Loucy (cell line): ENCODE data around the gene PRTFDC1.

ENCODE experiments used
- H2AFZ ChIP-seq: fragments of 200-600 bp; sonication (generic); 2 replicates; pipeline ENCODE4 v1.6.0; 2016; ENCODE audit warnings: antibody characterized with exemption, mild to moderate bottlenecking, low read length, moderate library complexity
- H3F3A ChIP-seq: fragments of 200-600 bp; 2 replicates; pipeline ENCODE4 v1.6.0; 2016; ENCODE audit warnings: antibody characterized with exemption, low read depth, mild to moderate bottlenecking
- H3K27me3 ChIP-seq: fragments of 200-600 bp; sonication (generic); 2 replicates; pipeline ENCODE4 v1.6.1; 2014; ENCODE audit warnings: low read length, mild to moderate bottlenecking; ENCODE audit not compliant: insufficient read depth, poor library complexity, severe bottlenecking
- H3K36me3 ChIP-seq: fragments of 200-600 bp; sonication (generic); 2 replicates; pipeline ENCODE4 v1.6.1; 2016; ENCODE audit warnings: low read length; ENCODE audit not compliant: insufficient read depth
- H3K4me1 ChIP-seq: fragments of 200-600 bp; sonication (generic); 2 replicates; pipeline ENCODE4 v1.5.1; 2014; ENCODE audit warnings: low read length, mild to moderate bottlenecking; ENCODE audit not compliant: insufficient read depth, poor library complexity, severe bottlenecking
- H3K4me2 ChIP-seq: fragments of 200-600 bp; sonication (generic); 2 replicates; pipeline ENCODE4 v1.6.0; 2014; ENCODE audit warnings: antibody characterized with exemption, low read length, low read depth, mild to moderate bottlenecking; ENCODE audit not compliant: poor library complexity, severe bottlenecking
- H3K4me3 ChIP-seq: fragments of 200-600 bp; sonication (generic); 2 replicates; pipeline ENCODE4 v1.5.1; 2014; ENCODE audit warnings: low read length, mild to moderate bottlenecking, mixed read lengths; ENCODE audit not compliant: poor library complexity, severe bottlenecking
- H3K79me2 ChIP-seq: fragments of 200-600 bp; sonication (generic); 2 replicates; pipeline ENCODE4 v1.6.1; 2014; ENCODE audit warnings: low read length; ENCODE audit not compliant: insufficient read depth
- H3K9ac ChIP-seq: fragments of 200-600 bp; sonication (generic); 2 replicates; pipeline ENCODE4 v1.6.0; 2014; ENCODE audit warnings: mild to moderate bottlenecking, low read depth, low read length, moderate library complexity; ENCODE audit not compliant: poor library complexity, severe bottlenecking
- H3K9me2 ChIP-seq: fragments of 200-600 bp; sonication (generic); replicated peaks from 2 replicates; pipeline ENCODE4 v1.6.1; 2016; ENCODE audit warnings: low read depth, low read length, mixed read lengths
- H3K9me3 ChIP-seq: fragments of 200-600 bp; sonication (generic); 2 replicates; pipeline ENCODE4 v1.6.1; 2014; ENCODE audit warnings: mild to moderate bottlenecking, antibody characterized with exemption, low read length, low read depth; ENCODE audit not compliant: insufficient read depth
- H4K20me1 ChIP-seq: fragments of 200-600 bp; sonication (generic); 2 replicates; pipeline ENCODE4 v1.6.0; 2014; ENCODE audit warnings: antibody characterized with exemption, low read length, mild to moderate bottlenecking; ENCODE audit not compliant: insufficient read depth, poor library complexity, severe bottlenecking
- CTCF ChIP-seq: fragments of 200-600 bp; sonication (generic); conservative IDR thresholded peaks from 2 replicates; pipeline ENCODE4 v1.5.1; 2014; ENCODE audit warnings: mild to moderate bottlenecking, antibody characterized with exemption, low read length
- EZH2phosphoT487 ChIP-seq: fragments of 200-600 bp; IDR thresholded peaks from 2 replicates; pipeline ENCODE4 v1.6.1; 2018; ENCODE audit warnings: antibody characterized with exemption, mild to moderate bottlenecking, moderate library complexity, borderline replicate concordance

PRTFDC1 gene

GRCh38 chr10:24952143-24952706, at the start of gene PRTFDC1:
TSS of gene PRTFDC1 (minus strand) at chr10:24952606. CDS start at chr10:24952575, 31 bp downstream.
- Histone ChIP-seq H3K4me1 (peaks cover 8% of the 10 kb centered on the region), H3F3A (no peaks in the 10 kb centered on the region), H3K9me3 (no peaks in the 10 kb centered on the region), H3K9ac (peak within 1 kb of the TSS; percentile 59), H3K4me2 (peak within 1 kb of the TSS; percentile 87), H3K36me3 (no peaks in the 10 kb centered on the region), H2AFZ (peak within 1 kb of the TSS; percentile 96), H3K4me3 (peak within 1 kb of the TSS; percentile 72), H3K9me2 (no peaks in the 10 kb centered on the region), H3K79me2 (no peaks in the 10 kb centered on the region), H4K20me1 (no peaks in the 10 kb centered on the region), H3K27me3 (peaks cover 9% of the 10 kb centered on the region)
- TF ChIP-seq CTCF (no peak), EZH2phosphoT487 (no peak)

DNA sequence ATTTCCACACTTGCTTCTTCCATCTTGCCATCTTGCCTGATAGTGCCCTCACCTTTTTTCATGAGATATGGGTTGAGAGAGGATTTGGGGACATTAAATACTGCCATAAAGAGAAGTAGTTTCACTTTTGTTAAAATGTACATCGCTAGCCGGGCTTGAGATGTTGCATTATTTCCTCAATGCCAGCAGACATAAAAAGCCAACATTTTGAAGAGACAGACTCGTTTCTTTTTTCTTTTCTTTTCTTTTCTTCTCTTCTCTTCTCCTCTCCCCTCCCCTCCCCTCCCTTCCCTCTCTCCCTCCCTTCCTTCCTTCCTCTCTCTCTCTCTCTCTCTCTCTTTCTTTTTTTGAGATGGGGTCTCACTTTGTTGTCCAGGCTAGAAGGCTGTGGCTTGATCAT, 45.6 kb upstream of the PRTFDC1 start:
- H3K4me2 ChIP-seq, result no peak overlapping the region
- no peak overlapping the region for H2AFZ ChIP-seq

GRCh38 chr10:24995072-24995471, 42.7 kb upstream of the PRTFDC1 start:
- H2AFZ ChIP-seq, result no peak overlapping the region
- no peaks in the 10 kb centered on the region for H3K4me1 ChIP-seq
- H4K20me1 ChIP-seq, result no peaks in the 10 kb centered on the region
- H3K9me2 ChIP-seq, result no peaks in the 10 kb centered on the region
- no peaks in the 10 kb centered on the region for H3K36me3 ChIP-seq
- no peak overlapping the region for H3K9ac ChIP-seq
- TF ChIP-seq CTCF (no peak), EZH2phosphoT487 (no peak)
- H3K9me3 ChIP-seq, result no peaks in the 10 kb centered on the region; the same call in 1 of the 2 replicates
- H3K4me3 ChIP-seq, result no peak overlapping the region
- H3K27me3 ChIP-seq, result no peaks in the 10 kb centered on the region
- no peaks in the 10 kb centered on the region for H3F3A ChIP-seq
- H3K4me2 ChIP-seq, result no peak overlapping the region
- no peaks in the 10 kb centered on the region for H3K79me2 ChIP-seq

More for the DNA sequence above, 45.6 kb upstream of the PRTFDC1 start:
- H3K4me3 ChIP-seq, result no peak overlapping the region
- H3K9me2 ChIP-seq, result no peaks in the 10 kb centered on the region
- no peak overlapping the region for H3K9ac ChIP-seq
- H3K4me1 ChIP-seq, result no peaks in the 10 kb centered on the region
- no peaks in the 10 kb centered on the region for H3K27me3 ChIP-seq
- H3K9me3 ChIP-seq, result no peaks in the 10 kb centered on the region; the same call in 1 of the 2 replicates
- TF ChIP-seq EZH2phosphoT487, result no peak
- H4K20me1 ChIP-seq, result no peaks in the 10 kb centered on the region
- no peaks in the 10 kb centered on the region for H3K79me2 ChIP-seq
- H3K36me3 ChIP-seq, result no peaks in the 10 kb centered on the region
- no peaks in the 10 kb centered on the region for H3F3A ChIP-seq
